GM18909 (cell line): Measurements from ENCODE around the gene JCAD.

Experiments
- ATAC-seq: cut with Tn5 transposase; IDR thresholded peaks from one replicate; pipeline ENCODE4 v1.9.1; 2021; ENCODE audit warnings: mild to moderate bottlenecking; ENCODE audit not compliant: unreplicated experiment, poor library complexity

The JCAD gene

GRCh38 chr10:30048768-30049517 lies 10.4 kb downstream of the JCAD start:
- ATAC-seq = no peak

- ATAC-seq = no peak
These were observed 11.4 kb downstream of the JCAD start for GRCh38 chr10:30047924-30048531.

- ATAC-seq = no peak
These were observed 12.0 kb downstream of the JCAD start for GRCh38 chr10:30047430-30047829.

DNA sequence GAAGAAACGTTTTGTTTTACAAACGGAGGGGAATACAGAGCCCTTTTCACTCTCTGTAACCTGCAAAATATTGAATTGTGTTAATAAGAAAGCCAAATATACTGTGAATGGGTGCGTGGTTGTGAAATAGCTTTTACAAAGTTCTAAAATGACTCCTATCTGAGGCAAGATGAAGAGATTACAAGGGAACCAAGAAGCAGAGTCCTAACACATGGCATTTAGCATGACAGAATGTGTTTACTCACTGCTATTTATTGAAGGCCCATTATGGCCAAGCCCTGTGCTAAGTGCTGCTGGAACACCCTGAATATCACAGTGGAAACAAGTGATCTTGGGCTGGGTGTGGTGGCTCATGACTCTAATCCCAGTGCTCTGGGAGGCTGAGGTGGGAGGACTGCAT lies 12.9 kb downstream of the JCAD start:
- no peak for ATAC-seq

GRCh38 chr10:30045961-30046360 lies 13.4 kb downstream of the JCAD start:
- no peak for ATAC-seq

- ATAC-seq = no peak
These were observed 15.7 kb downstream of the JCAD start for GRCh38 chr10:30043476-30044270.

GRCh38 chr10:30042820-30043219 lies 16.6 kb downstream of the JCAD start:
- ATAC-seq = no peak

DNA sequence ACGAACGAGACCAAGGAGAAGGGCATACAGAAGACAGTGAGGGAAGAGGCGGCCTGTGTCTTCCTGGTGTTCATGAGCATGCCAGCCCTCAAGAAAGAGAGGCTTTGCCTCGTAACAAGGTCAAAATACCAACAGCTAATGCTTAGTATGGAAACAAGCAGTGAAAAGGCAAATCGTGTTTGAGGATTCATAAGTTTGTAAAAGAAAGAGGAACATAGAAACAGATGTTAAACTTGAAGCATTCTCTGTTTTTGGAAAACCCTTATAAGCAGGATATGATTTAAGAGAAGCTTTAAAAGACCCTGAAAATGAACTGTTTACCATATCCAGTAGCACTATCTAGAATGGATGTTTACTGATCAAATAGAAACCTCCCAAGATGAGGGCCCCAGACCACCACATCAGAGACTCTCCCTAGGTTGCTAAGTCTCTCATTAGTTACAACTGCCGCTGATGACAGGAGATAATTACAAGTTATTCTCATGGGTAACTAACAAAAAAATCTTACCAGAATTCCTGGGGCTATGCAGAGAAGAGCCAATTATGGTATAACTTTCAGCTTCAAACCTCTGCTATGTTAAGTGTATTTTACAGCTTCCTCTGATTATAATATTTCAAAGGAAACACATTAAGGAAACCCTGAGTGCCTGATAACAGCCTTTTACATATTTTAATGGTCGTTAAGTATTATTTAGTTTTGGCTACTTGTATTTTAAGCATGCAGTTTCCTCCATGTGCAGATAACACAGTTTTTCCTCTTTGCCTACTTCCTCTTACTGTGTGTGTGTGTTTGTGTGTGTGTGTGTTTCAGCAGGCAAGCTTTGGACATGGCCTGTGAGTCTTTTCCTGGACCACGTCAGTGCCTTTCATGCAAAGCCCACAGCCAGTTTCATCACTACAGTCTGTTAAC lies 17.9 kb downstream of the JCAD start:
- no peak for ATAC-seq

DNA sequence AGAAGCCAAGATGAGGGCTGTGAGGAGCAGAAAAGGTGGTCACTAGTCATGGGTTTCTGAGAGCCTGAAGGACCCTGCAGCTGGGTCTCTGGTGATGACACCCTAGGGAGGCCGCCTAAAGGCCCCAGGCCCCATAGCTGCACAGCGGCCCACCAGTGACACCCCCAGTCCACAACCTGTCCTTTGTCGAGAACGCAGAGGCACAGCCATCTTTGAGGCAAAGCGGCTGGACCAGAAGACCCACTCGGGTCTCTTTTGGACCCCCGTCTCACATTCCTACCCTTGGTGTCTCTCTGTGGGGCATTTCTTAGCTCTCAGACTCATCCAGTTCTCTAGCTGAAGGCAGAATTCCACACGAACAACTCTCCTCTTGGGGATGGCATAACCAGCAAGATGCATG lies 18.8 kb downstream of the JCAD start:
- ATAC-seq = no peak

DNA sequence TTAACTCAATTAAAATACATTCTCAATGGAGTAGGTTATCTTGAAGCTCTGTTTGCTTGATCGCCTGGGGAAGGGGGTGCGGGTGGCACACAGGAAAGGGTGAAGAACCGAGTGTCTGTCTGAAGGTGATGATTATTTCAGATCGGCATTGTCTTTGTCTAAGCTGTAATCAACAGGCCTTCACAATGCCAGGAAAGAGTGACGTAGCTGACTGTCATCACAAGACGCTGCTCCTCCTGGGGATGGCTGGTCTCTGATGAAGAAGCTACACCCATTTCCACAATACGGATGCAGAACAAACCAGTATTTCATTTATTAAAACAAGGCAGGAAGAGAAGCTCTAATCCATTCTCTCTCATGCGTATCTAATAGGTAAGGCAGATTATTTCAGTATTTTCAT lies 19.4 kb downstream of the JCAD start:
- no peak for ATAC-seq

DNA sequence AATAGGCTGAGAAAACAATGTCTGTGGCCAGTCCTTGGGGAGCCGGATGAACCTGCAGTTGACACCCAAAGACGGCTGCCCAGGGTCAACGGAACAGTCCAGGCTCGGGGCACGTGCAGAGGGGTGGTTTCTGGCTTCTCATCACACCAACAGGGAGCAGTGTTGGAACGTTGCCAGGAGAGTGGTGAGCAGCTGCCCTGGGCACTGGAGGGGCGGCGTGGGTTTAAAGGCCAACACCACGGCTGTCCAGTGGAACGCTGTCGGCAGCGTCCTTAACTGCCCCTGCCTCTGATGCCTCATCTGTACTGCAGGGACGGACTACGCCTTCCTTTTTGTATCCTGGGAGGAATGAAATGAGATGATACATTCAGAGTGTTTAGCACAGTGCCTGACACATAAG lies 19.8 kb downstream of the JCAD start:
- no peak for ATAC-seq

GRCh38 chr10:30038781-30039536 lies 20.4 kb downstream of the JCAD start:
- ATAC-seq = no peak

GRCh38 chr10:30037620-30038336 lies 21.6 kb downstream of the JCAD start:
- no peak for ATAC-seq

DNA sequence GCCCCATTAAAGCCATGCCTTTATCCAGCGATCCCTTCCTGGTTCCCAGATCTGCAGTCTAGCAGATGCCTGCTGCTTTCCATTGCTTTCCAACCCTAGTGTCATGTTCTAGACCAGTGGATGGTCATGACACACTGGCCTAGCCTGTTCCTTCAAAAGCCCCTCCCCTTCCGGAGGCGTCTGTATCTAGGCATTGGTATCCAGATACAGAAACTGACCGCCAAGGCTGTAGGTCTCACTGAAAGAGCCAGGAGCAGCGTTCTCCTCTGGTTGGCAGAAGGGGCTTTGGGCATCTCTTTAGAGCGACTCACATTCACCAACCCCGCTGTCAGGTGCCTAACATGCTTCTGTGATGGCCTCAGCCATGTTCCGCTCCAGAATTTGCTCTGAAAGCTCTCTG lies 22.6 kb downstream of the JCAD start:
- no peak for ATAC-seq

DNA sequence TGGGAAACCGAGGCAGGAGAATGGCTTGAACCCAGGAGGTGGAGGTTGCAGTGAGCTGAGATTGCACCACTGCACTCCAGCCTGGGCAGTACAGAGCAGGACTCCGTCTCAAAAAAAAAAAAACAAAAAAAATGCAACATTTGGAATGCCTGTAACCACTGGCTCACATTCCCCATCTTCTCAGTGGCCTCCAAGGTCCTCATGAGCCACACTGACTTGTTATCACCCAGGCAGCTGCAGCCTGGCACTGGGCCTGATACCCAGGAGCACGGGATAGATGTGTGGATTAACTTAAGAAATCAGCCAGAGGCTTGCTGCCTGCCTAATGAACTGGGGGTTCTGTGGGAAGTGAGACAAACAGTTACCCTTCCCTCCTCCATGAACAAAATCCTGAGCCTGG lies 23.0 kb downstream of the JCAD start:
- ATAC-seq = no peak

GRCh38 chr10:30034433-30035137 lies 24.8 kb downstream of the JCAD start:
- peak; percentile 73 for ATAC-seq

- no peak for ATAC-seq
These were observed 27.3 kb downstream of the JCAD start for GRCh38 chr10:30032125-30032524.

GRCh38 chr10:30029872-30030256 lies 29.5 kb downstream of the JCAD start:
- no peak for ATAC-seq
